ENCODE data around the gene STK32B. TPM values are rescaled to one million over a fixed set of nuclear protein-coding genes. Genes with fewer than 3 reads are reported as not detected.

Gene STK32B
- total RNA-seq, 1 experiment from 2014 or later, result 11.6 TPM

- Histone ChIP-seq H3K36me3 (ENCODE audit: control insufficient read depth, insufficient read depth, low read length) (no peaks in the 10 kb centered on the region), H3K4me3 (ENCODE audit: low read depth in 2 of 2, low read length in 2 of 2) (no peak overlapping the region), H3K27me3 (ENCODE audit: control insufficient read depth, insufficient read depth, low read length) (no peaks in the 10 kb centered on the region), H3K27ac (ENCODE audit: low read length) (no peak overlapping the region), H3K4me1 (ENCODE audit: control insufficient read depth, insufficient read depth, low read length) (no peaks in the 10 kb centered on the region), H3K9me3 (ENCODE audit: control insufficient read depth, insufficient read depth, low read depth, low read length) (no peaks in the 10 kb centered on the region)
- ChIA-PET CTCF (no interaction called here), POLR2A (no interaction called here)
- in situ Hi-C loops (cut with HindIII; ENCODE audit: low pct_unique_long_range_greater_than_20kb, low sequenced_read_pairs), result no loop called here
- no peak for ATAC-seq
- intact Hi-C loops (cut with micrococcal nuclease; ENCODE audit: unreplicated experiment), result no loop called here
- TF ChIP-seq REST (IDR thresholded peaks at IDR 0.05; ENCODE audit: insufficient read depth in 1 of 2, low read depth in 2 of 2, low read length in 1 of 2), result no peak
- no peak for TF ChIP-seq TCF7L2 (IDR thresholded peaks at IDR 0.05; ENCODE audit: low read depth, low read length)
- no peak for TF ChIP-seq POLR2AphosphoS5 (IDR thresholded peaks at IDR 0.05; ENCODE audit: low read depth, low read length)
- no peak for TF ChIP-seq CTCF (IDR thresholded peaks at IDR 0.05)
- no peak for TF ChIP-seq SIN3A (IDR thresholded peaks at IDR 0.05; ENCODE audit: borderline replicate concordance, insufficient read depth, low read depth, low read length)
- no TSS peak for BruUV-seq (replicated peaks)
- DNase-seq (ENCODE audit: low read depth, low spot score), result no peak
Observed at GRCh38 chr4:5545271-5545670, 494.0 kb downstream of the STK32B start.

DNA sequence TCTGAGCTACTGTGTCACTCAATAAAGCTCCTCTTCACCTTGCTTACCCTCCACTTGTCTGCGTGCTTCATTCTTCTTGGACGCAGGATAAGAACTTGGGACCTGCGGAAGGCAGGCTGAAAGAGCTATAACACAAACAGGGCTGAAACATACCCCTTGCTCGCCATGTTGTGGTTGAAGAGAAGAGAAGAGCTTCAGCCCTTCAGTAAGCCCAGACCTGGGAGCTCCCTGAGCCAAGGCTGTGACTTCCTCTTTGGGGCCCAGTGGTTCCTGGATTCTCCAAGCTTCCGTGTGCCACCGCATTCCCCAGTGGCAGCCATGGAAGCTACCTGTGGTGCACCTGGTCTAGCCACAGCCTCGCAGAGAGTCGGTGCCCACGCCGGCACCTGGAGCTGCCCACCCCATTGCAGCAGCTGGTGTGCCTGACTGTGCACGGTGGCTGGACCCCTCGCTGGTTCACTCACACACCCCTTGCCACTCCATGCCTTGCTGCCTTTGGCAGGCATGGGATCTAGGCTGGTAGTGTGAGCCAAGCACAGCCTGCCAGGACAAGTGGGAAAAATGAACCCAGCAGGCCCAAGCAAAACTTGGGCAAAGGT, 496.5 kb downstream of the STK32B start:
- Histone ChIP-seq H3K4me1 (ENCODE audit: control insufficient read depth, insufficient read depth, low read length) (no peaks in the 10 kb centered on the region), H3K27ac (ENCODE audit: low read length) (no peak overlapping the region), H3K36me3 (ENCODE audit: control insufficient read depth, insufficient read depth, low read length) (no peaks in the 10 kb centered on the region), H3K27me3 (ENCODE audit: control insufficient read depth, insufficient read depth, low read length) (no peaks in the 10 kb centered on the region), H3K4me3 (ENCODE audit: low read depth in 2 of 2, low read length in 2 of 2) (no peak overlapping the region), H3K9me3 (ENCODE audit: control insufficient read depth, insufficient read depth, low read depth, low read length) (no peaks in the 10 kb centered on the region)
- DNase-seq (ENCODE audit: low read depth, low spot score) (no peak), ATAC-seq (no peak)
- no TSS peak for BruUV-seq (replicated peaks)
- CTCF ChIA-PET, result no interaction called here
- intact Hi-C loops (cut with micrococcal nuclease; ENCODE audit: unreplicated experiment), result no loop called here
- TF ChIP-seq SIN3A (IDR thresholded peaks at IDR 0.05; ENCODE audit: borderline replicate concordance, insufficient read depth, low read depth, low read length) (no peak), CTCF (IDR thresholded peaks at IDR 0.05) (no peak), TCF7L2 (IDR thresholded peaks at IDR 0.05; ENCODE audit: low read depth, low read length) (no peak)
- in situ Hi-C loops (cut with HindIII; ENCODE audit: low pct_unique_long_range_greater_than_20kb, low sequenced_read_pairs), result no loop called here
- POLR2A ChIA-PET, result no interaction called here

Other genes with a start within 250 kb of the STK32B start
- 3.4 TPM for gene MSX1, start 191.8 kb upstream of the STK32B start, total RNA-seq (2021; ENCODE audit: unreplicated experiment)
- gene CYTL1, start 32.0 kb upstream of the STK32B start, total RNA-seq (2021; ENCODE audit: unreplicated experiment), result not detected

Data from Panc1 (cell line).